Natural killer cell (primary cell): ENCODE results near the gene TOMM40. TPM values are rescaled to one million over a fixed set of nuclear protein-coding genes. Genes with fewer than 3 reads are reported as not detected.

Experiments used
- ATAC-seq, 3 donors: fragments of 150-1000 bp in 2 of 3; fragments of 200-7000 bp in 1 of 3; cut with Tn5 transposase; 1 replicate in 1 of 3; 2 replicates in 2 of 3; pipeline ENCODE4 v1.10.0; 2021; ENCODE audit warnings: mild to moderate bottlenecking in 2 of 3, moderate library complexity in 2 of 3
- DNase-seq, 2 donors: peaks; one replicate each; pipeline versions ENCODE4 v3.0.0 to v3.0.0-alpha.2; 2013 to 2021; ENCODE audit warnings: mixed read lengths in 1 of 2
- H3K27ac ChIP-seq: one replicate; pipeline ENCODE4 v1.5.1; 2013; ENCODE audit warnings: mild to moderate bottlenecking, low read length
- H3K27me3 ChIP-seq: one replicate; pipeline ENCODE4 v1.6.1; 2013; ENCODE audit warnings: low read length; ENCODE audit not compliant: control insufficient read depth, insufficient read depth
- H3K36me3 ChIP-seq: one replicate; pipeline ENCODE4 v1.6.1; 2013; ENCODE audit warnings: low read length; ENCODE audit not compliant: control insufficient read depth, insufficient read depth
- H3K4me1 ChIP-seq: one replicate; pipeline ENCODE4 v1.6.1; 2013; ENCODE audit warnings: low read length; ENCODE audit not compliant: control insufficient read depth, insufficient read depth
- H3K4me3 ChIP-seq: one replicate; pipeline ENCODE4 v1.5.1; 2013; ENCODE audit warnings: low read length
- H3K9me3 ChIP-seq: one replicate; pipeline ENCODE4 v1.6.1; 2013; ENCODE audit warnings: low read length; ENCODE audit not compliant: control insufficient read depth, insufficient read depth
- H3K27ac Mint-ChIP-seq, 2 donors: one replicate each; pipeline ENCODE4 v1.8.0; 2022; ENCODE audit warnings: mild to moderate bottlenecking in 2 of 2, mixed read lengths in 2 of 2, moderate library complexity in 1 of 2
- H3K27me3 Mint-ChIP-seq, 2 donors: one replicate each; pipeline ENCODE4 v1.8.0; 2022; ENCODE audit warnings: low read depth in 2 of 2, mixed read lengths in 2 of 2
- H3K36me3 Mint-ChIP-seq: one replicate; pipeline ENCODE4 v1.8.0; 2022; ENCODE audit warnings: mixed read lengths
- H3K4me1 Mint-ChIP-seq, 2 donors: one replicate each; pipeline ENCODE4 v1.8.0; 2022; ENCODE audit warnings: mixed read lengths in 2 of 2
- H3K4me3 Mint-ChIP-seq: one replicate; pipeline ENCODE4 v1.8.0; 2022; ENCODE audit warnings: mild to moderate bottlenecking, moderate library complexity, mixed read lengths
- H3K9me3 Mint-ChIP-seq, 2 donors: one replicate each; pipeline ENCODE4 v1.8.0; 2022; ENCODE audit warnings: mixed read lengths in 2 of 2
- WGBS: methylation state at CpG from one replicate; pipeline ENCODE4 v1.1.7; 2013; ENCODE audit warnings: missing lambda C conversion rate; ENCODE audit not compliant: insufficient coverage; 5-methylcytosine and 5-hydroxymethylcytosine counted together
- intact Hi-C: fragments of 100-400 bp; cut with micrococcal nuclease; formaldehyde crosslinking; loops from one replicate; pipeline ENCODE4 v1.14.2; 2022
- total RNA-seq, 4 donors: library from RNA; stranded (reverse); fragments of 120-200 nt in 1 of 4; gene quantifications; one replicate each; pipeline versions ENCODE4 v1.2.3 to v1.2.4, GENCODE V29; 2013 to 2022
- TF ChIP-seq, protein P1 (sequence below): fragments of 200-600 bp; IDR thresholded peaks from one replicate; pipeline ENCODE4 v1.8.0; 2022; ENCODE audit warnings: antibody characterized with exemption

Gene TOMM40
- total RNA-seq, 3 donors from 2014 or later (not counting 1 experiment from before 2014, with no cell fraction given), result 22.4 to 29.1 (median 23.5) TPM

- DNase-seq (peak; percentile 29 to 89), ATAC-seq (no peak)
- Histone ChIP-seq H3K36me3 (no peaks in the 10 kb centered on the region), H3K4me1 (peaks cover 23% of the 10 kb centered on the region), H3K27me3 (no peaks in the 10 kb centered on the region), H3K27ac (no peak overlapping the region), H3K4me3 (no peak overlapping the region), H3K9me3 (no peaks in the 10 kb centered on the region)
- intact Hi-C loops, result loop anchor here (1.0 to 5.0 kb wide), 2 partner anchors 48 to 264 kb away; no protein-coding TSS in a partner anchor
- Mint-ChIP-seq H3K9me3 (no peaks in the 10 kb centered on the region), H3K4me1 (peaks cover 26 to 32% of the 10 kb centered on the region in 2 donors), H3K27me3 (no peaks in the 10 kb centered on the region), H3K4me3 (no peak overlapping the region), H3K27ac (peak overlapping the region in 1 of 2 donors; percentile 45), H3K36me3 (no peaks in the 10 kb centered on the region)
- WGBS, result 77% methylated on average over 12 of the region's 13 CpGs
- TF ChIP-seq, protein P1, sequence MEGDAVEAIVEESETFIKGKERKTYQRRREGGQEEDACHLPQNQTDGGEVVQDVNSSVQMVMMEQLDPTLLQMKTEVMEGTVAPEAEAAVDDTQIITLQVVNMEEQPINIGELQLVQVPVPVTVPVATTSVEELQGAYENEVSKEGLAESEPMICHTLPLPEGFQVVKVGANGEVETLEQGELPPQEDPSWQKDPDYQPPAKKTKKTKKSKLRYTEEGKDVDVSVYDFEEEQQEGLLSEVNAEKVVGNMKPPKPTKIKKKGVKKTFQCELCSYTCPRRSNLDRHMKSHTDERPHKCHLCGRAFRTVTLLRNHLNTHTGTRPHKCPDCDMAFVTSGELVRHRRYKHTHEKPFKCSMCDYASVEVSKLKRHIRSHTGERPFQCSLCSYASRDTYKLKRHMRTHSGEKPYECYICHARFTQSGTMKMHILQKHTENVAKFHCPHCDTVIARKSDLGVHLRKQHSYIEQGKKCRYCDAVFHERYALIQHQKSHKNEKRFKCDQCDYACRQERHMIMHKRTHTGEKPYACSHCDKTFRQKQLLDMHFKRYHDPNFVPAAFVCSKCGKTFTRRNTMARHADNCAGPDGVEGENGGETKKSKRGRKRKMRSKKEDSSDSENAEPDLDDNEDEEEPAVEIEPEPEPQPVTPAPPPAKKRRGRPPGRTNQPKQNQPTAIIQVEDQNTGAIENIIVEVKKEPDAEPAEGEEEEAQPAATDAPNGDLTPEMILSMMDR, result peak; percentile 86
These were observed 60.4 kb downstream of the TOMM40 start for GRCh38 chr19:44951179-44952159.

Other genes starting within 250 kb of the TOMM40 start
- gene PVR, start 247.3 kb upstream of the TOMM40 start, total RNA-seq, result 10 to 100 TPM in 1 of 3 donors, 1 to 10 TPM in 2; 6.6 to 12.6 (median 7.9) TPM
- gene CEACAM19, start 219.8 kb upstream of the TOMM40 start, total RNA-seq, result 1 to 10 TPM; 2.6 to 4.1 (median 2.7) TPM
- gene CEACAM16, start 192.1 kb upstream of the TOMM40 start, total RNA-seq, result not detected
- gene BCL3, start 142.5 kb upstream of the TOMM40 start, total RNA-seq, result 100 to 1,000 TPM; 152 to 199 (median 164) TPM
- gene CBLC, start 113.4 kb upstream of the TOMM40 start, total RNA-seq, result not detected
- gene BCAM, start 82.2 kb upstream of the TOMM40 start, total RNA-seq, result not detected
- gene NECTIN2, start 45.0 kb upstream of the TOMM40 start, total RNA-seq, result 10 to 100 TPM in 1 of 3 donors, 1 to 10 TPM in 2; 1.6 to 10.3 (median 2.7) TPM
- 1 to 10 TPM in 2 of 3 donors, under 1 TPM in 1; 0.45 to 2.7 (median 1.3) TPM for gene APOE, start 14.5 kb downstream of the TOMM40 start, total RNA-seq
- not detected for gene APOC1, start 23.4 kb downstream of the TOMM40 start, total RNA-seq
- not detected for gene APOC4, start 51.0 kb downstream of the TOMM40 start, total RNA-seq
- gene APOC2, start 54.8 kb downstream of the TOMM40 start, total RNA-seq, result not detected
- gene CLPTM1, start 64.1 kb downstream of the TOMM40 start, total RNA-seq, result 100 to 1,000 TPM in 2 of 3 donors, 10 to 100 TPM in 1; 97.1 to 125 (median 120) TPM
- gene RELB, start 110.2 kb downstream of the TOMM40 start, total RNA-seq, result 100 to 1,000 TPM in 2 of 3 donors, 10 to 100 TPM in 1; 92.4 to 119 (median 105) TPM
- gene CLASRP, start 147.8 kb downstream of the TOMM40 start, total RNA-seq, result 100 to 1,000 TPM; 142 to 160 (median 146) TPM
- 1 to 10 TPM; 5.1 to 8.0 (median 8.0) TPM for gene ZNF296, start 185.2 kb downstream of the TOMM40 start, total RNA-seq
- gene GEMIN7, start 188.0 kb downstream of the TOMM40 start, total RNA-seq, result 10 to 100 TPM; 27.7 to 28.7 (median 27.9) TPM
- gene PPP1R37, start 201.9 kb downstream of the TOMM40 start, total RNA-seq, result 10 to 100 TPM; 23.8 to 29.3 (median 25.0) TPM